ENCODE measurements around the gene SLC39A8.

Gene SLC39A8

DNA sequence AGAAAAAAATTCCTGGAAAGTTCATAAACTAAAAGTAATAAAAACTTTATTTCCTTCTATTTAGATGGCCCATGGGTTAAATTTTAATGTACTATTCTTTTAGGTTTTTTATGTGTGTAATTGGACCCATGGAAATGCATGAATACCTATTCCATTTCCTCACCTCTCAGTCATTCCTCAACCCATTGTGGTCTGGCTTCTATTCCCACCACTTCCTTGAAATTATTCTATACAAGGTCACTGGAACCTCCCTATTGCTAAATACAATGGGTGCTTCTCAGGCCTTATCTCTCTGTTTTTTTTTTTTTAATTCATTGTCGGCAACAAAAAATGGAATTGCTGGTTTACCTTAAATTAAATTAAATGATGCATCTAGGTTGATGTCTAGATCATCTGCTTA is 17.2 kb downstream of the SLC39A8 start:
- no peaks in the 10 kb centered on the region for H3K9me3 ChIP-seq (ENCODE audit: control insufficient read depth, insufficient read depth, low read length)
- H4K20me1 ChIP-seq (ENCODE audit: control insufficient read depth, insufficient read depth, low read depth, low read length), result no peaks in the 10 kb centered on the region; the same call in 1 of the 2 replicates
- no peak for TF ChIP-seq EZH2phosphoT487 (IDR thresholded peaks at IDR 0.05; ENCODE audit: borderline replicate concordance, low read length)
- TF ChIP-seq, protein P1, sequence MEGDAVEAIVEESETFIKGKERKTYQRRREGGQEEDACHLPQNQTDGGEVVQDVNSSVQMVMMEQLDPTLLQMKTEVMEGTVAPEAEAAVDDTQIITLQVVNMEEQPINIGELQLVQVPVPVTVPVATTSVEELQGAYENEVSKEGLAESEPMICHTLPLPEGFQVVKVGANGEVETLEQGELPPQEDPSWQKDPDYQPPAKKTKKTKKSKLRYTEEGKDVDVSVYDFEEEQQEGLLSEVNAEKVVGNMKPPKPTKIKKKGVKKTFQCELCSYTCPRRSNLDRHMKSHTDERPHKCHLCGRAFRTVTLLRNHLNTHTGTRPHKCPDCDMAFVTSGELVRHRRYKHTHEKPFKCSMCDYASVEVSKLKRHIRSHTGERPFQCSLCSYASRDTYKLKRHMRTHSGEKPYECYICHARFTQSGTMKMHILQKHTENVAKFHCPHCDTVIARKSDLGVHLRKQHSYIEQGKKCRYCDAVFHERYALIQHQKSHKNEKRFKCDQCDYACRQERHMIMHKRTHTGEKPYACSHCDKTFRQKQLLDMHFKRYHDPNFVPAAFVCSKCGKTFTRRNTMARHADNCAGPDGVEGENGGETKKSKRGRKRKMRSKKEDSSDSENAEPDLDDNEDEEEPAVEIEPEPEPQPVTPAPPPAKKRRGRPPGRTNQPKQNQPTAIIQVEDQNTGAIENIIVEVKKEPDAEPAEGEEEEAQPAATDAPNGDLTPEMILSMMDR (IDR thresholded peaks at IDR 0.05; ENCODE audit: low read depth, low read length, poor library complexity, severe bottlenecking), result no peak
- H3K9me2 ChIP-seq (replicated peaks; ENCODE audit: control insufficient read depth, low read length), result no peaks in the 10 kb centered on the region
- H3K27ac ChIP-seq (ENCODE audit: low read depth, low read length), result no peak overlapping the region
- no peak overlapping the region for H3K4me3 ChIP-seq (ENCODE audit: low read length)
- H3K4me1 ChIP-seq (ENCODE audit: control insufficient read depth, low read length), result peaks cover 13% of the 10 kb centered on the region
- H3K36me3 ChIP-seq (ENCODE audit: control insufficient read depth, low read length), result peaks cover 5% of the 10 kb centered on the region
- H3K79me2 ChIP-seq (ENCODE audit: control insufficient read depth, low read length), result peaks cover 85% of the 10 kb centered on the region
- no peak overlapping the region for H3K4me2 ChIP-seq (ENCODE audit: low read length)
- no peaks in the 10 kb centered on the region for H3F3A ChIP-seq (ENCODE audit: control insufficient read depth, insufficient read depth)
- H3K27me3 ChIP-seq (ENCODE audit: control insufficient read depth, low read length), result no peaks in the 10 kb centered on the region

DNA sequence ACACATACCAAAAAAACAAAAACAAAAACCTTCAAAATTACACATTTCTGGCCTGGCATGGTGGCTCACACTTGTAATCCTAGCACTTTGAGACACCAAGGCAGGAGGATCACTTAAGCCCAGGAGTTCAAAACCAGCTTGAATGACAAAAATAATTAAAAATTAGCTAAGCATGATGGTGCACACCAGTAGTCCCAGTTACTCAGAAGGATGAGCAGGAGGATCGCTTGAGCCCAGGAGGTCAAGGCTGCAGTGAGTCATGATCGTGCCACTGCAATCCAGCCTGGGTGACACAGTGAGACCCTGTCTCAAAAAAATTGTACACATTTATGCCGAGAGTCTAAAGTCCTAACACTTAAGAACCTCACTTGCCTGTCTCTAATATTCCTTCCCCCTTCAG is 18.3 kb downstream of the SLC39A8 start:
- Histone ChIP-seq H3K4me2 (ENCODE audit: low read length) (no peak overlapping the region), H4K20me1 (ENCODE audit: control insufficient read depth, insufficient read depth, low read depth, low read length) (no peaks in the 10 kb centered on the region; the same call in 1 of the 2 replicates), H3K4me3 (ENCODE audit: low read length) (no peak overlapping the region), H3K9me2 (replicated peaks; ENCODE audit: control insufficient read depth, low read length) (no peaks in the 10 kb centered on the region), H3K27ac (ENCODE audit: low read depth, low read length) (no peak overlapping the region), H3K27me3 (ENCODE audit: control insufficient read depth, low read length) (no peaks in the 10 kb centered on the region), H3K36me3 (ENCODE audit: control insufficient read depth, low read length) (peaks cover 10% of the 10 kb centered on the region), H3F3A (ENCODE audit: control insufficient read depth, insufficient read depth) (no peaks in the 10 kb centered on the region), H3K4me1 (ENCODE audit: control insufficient read depth, low read length) (peaks cover 24% of the 10 kb centered on the region), H3K9me3 (ENCODE audit: control insufficient read depth, insufficient read depth, low read length) (no peaks in the 10 kb centered on the region), H3K79me2 (ENCODE audit: control insufficient read depth, low read length) (peaks cover 88% of the 10 kb centered on the region)
- no peak for TF ChIP-seq EZH2phosphoT487 (IDR thresholded peaks at IDR 0.05; ENCODE audit: borderline replicate concordance, low read length)
- TF ChIP-seq, protein P1 (IDR thresholded peaks at IDR 0.05; ENCODE audit: low read depth, low read length, poor library complexity, severe bottlenecking), result no peak

DNA sequence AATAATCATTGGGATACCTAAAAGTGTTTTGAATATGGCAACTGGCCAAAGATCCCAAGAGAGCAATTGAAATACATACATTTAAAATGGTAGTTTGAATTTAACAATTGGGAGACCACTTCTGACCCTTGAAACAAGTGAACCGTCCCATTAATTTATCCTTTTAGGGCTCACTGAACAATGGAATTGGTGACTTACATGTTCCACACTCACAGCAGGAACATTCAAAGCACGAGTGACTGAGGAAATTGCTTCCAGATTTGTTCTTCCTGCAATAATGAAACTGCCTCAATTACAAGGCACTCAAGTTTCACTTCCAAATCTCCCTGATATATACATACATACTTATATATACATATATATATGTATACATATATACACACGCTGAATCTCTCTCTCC is 20.6 kb downstream of the SLC39A8 start:
- H3F3A ChIP-seq (ENCODE audit: control insufficient read depth, insufficient read depth), result no peaks in the 10 kb centered on the region
- H3K9me3 ChIP-seq (ENCODE audit: control insufficient read depth, insufficient read depth, low read length), result no peaks in the 10 kb centered on the region
- H3K79me2 ChIP-seq (ENCODE audit: control insufficient read depth, low read length), result peaks cover 83% of the 10 kb centered on the region
- TF ChIP-seq, protein P1 (IDR thresholded peaks at IDR 0.05; ENCODE audit: low read depth, low read length, poor library complexity, severe bottlenecking), result no peak
- no peak for TF ChIP-seq EZH2phosphoT487 (IDR thresholded peaks at IDR 0.05; ENCODE audit: borderline replicate concordance, low read length)
- H3K9me2 ChIP-seq (replicated peaks; ENCODE audit: control insufficient read depth, low read length), result no peaks in the 10 kb centered on the region
- no peak overlapping the region for H3K4me2 ChIP-seq (ENCODE audit: low read length)
- no peak overlapping the region for H3K4me3 ChIP-seq (ENCODE audit: low read length)
- no peaks in the 10 kb centered on the region for H3K27me3 ChIP-seq (ENCODE audit: control insufficient read depth, low read length)
- peaks cover 34% of the 10 kb centered on the region for H3K4me1 ChIP-seq (ENCODE audit: control insufficient read depth, low read length)
- H4K20me1 ChIP-seq (ENCODE audit: control insufficient read depth, insufficient read depth, low read depth, low read length), result no peaks in the 10 kb centered on the region; the same call in 1 of the 2 replicates
- no peak overlapping the region for H3K27ac ChIP-seq (ENCODE audit: low read depth, low read length)
- peaks cover 10% of the 10 kb centered on the region for H3K36me3 ChIP-seq (ENCODE audit: control insufficient read depth, low read length)

All from DOHH2 (cell line).